ENCODE measurements around the gene C6orf62. TPM values are rescaled to one million over a fixed set of nuclear protein-coding genes. Genes with fewer than 3 reads are reported as not detected.
"Not testable (repeated sequence)": the region's sequence is repeated elsewhere in the genome, so short reads cannot be mapped to it uniquely, and the experiment has no call there.

The C6orf62 gene
- 100 to 1,000 TPM; 110 to 112 TPM for total RNA-seq

DNA sequence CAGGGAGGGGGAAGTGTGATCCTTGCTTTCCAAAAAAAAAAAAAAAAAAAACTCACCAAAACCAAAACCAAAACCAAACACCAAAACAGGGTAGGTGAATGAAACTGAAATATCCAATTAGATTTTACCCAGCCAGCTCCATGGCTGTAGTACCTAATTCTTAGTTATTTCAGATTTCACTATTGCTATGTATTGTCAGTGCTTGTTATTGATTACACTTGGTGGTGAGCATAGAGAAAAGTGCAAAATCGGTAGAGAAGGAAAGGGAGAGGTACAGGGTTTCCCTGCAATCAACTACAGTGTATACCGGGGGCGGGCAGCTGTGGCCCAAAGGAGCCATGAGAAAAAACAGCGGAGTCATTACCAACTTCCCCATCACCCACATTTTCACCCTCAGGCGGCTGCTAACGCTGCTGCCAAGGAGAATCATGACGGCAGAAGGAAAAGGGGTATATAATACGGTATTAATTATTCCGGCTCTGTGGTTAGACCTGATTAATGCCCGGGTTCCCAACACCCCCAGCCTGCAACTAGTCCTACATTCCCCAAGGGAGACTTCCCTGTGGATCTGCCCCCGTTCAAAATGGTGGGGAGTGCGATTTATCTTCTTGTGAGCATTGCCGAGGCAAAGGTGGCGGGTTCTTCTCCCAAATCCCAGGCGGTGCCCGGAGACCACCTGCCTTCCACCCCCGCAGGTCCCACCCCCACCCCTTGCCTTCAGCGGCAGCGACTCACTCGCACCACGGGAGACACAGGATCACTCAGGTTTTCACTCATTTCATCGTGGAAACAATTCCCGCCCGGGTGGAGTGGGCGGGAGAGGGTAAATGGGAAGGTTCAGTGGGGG is at the start of gene C6orf62:
Gene C6orf62 (minus strand): TSS at position 30 of the 847 bp plus-strand sequence. CDS start 486 bp downstream, outside the sequence.
- peaks cover 50% of the 10 kb centered on the region for H3K36me3 Mint-ChIP-seq (ENCODE audit: low read depth)
- H3K4me1 Mint-ChIP-seq (ENCODE audit: low read depth) = peaks cover 42% of the 10 kb centered on the region
- peak; percentile 74 for DNase-seq
- no peaks in the 10 kb centered on the region for H3K9me3 Mint-ChIP-seq
- no peaks in the 10 kb centered on the region for H3K27me3 Mint-ChIP-seq (ENCODE audit: low read depth)
- intact Hi-C loops (cut with micrococcal nuclease) = loop anchor here (5.0 kb wide), 1 partner anchor 1813 kb away; no protein-coding TSS in a partner anchor
- peak within 1 kb of the TSS; percentile 95 for H3K27ac Mint-ChIP-seq
- peak within 1 kb of the TSS; percentile 99 for H3K4me3 Mint-ChIP-seq
- CTCF ChIA-PET = interaction anchor here (0.6 to 2.1 kb wide), 6 partner anchors 13 to 138 kb away, joined by 3 to 11 read pairs (median 6); no protein-coding TSS in a partner anchor

DNA sequence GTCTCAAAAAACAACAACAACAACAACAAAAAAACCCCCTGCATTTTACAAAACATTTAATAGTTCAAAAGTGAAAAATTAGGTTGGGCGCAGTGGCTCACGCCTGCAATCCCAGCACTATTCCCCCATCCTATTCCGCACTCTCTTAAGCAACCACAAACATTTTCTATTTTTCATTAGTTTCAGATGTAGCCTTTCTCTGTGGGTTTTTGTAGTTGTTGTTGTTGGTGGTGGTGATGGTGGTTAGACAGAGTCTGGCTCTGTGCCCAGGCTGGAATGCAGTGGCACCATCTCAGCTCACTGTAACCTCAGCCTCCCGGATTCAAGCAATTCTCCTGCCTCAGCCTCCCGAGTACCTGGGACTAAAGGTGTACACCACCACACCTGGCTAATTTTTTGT is 49.4 kb upstream of the C6orf62 start:
- peaks cover 2% of the 10 kb centered on the region for H3K4me1 Mint-ChIP-seq (ENCODE audit: low read depth)
- H3K27me3 Mint-ChIP-seq (ENCODE audit: low read depth) = no peaks in the 10 kb centered on the region
- no peak overlapping the region for H3K4me3 Mint-ChIP-seq
- no peak overlapping the region for H3K27ac Mint-ChIP-seq
- H3K9me3 Mint-ChIP-seq = no peaks in the 10 kb centered on the region
- intact Hi-C loops (cut with micrococcal nuclease) = no loop called here
- no peaks in the 10 kb centered on the region for H3K36me3 Mint-ChIP-seq (ENCODE audit: low read depth)
- CTCF ChIA-PET = interaction anchor here (5.9 kb wide), 1 partner anchor 189 kb away, joined by 59 read pairs; no protein-coding TSS in a partner anchor
- DNase-seq = no peak

DNA sequence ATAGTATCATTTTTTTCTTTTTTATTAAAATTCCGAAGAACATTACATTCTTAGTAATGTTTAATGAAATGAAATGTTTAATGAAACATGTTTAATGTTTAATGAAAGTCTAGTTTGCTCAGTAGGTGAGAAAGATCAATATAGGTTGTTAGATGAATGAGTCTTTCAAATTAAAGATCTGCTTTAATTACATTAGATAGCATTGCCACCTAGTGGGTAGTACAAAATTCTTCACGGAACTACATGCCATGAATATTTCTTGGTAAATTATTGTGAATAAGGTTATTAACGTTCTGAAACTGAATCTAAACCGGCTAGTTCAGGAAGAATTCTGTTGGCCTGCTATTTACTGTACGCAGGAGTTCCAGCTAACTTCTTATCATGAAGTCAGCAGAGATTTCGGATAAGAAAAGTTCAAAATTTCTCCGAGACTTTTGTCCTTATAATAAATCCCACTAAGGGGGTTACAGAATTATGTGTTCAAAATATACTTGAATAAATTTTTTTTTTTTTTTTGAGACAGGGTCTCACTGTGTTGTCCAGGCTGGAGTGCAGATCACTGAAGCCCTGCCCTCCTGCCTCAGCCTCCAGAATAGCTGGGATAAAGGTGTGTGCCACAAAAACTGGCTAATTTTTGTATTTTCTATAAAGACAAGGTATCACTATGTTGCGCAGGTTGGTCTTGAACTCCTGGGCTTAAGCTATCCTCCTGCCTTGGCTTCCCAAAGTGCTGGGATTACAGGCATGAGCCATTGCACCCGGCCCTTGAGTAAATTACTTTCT is 47.9 kb upstream of the C6orf62 start:
- Mint-ChIP-seq H3K4me3 (no peak overlapping the region), H3K27me3 (ENCODE audit: low read depth) (no peaks in the 10 kb centered on the region), H3K4me1 (ENCODE audit: low read depth) (peaks cover 3% of the 10 kb centered on the region), H3K36me3 (ENCODE audit: low read depth) (no peaks in the 10 kb centered on the region), H3K27ac (no peak overlapping the region), H3K9me3 (no peaks in the 10 kb centered on the region)
- CTCF ChIA-PET = interaction anchor here (0.7 to 5.9 kb wide), 22 partner anchors 10 to 304 kb away, joined by 3 to 59 read pairs (median 3); partner anchors contain the start of gene KIAA0319
- no peak for DNase-seq
- intact Hi-C loops (cut with micrococcal nuclease) = loop anchor here (1.0 to 2.0 kb wide), 8 partner anchors 46 to 484 kb away; no protein-coding TSS in a partner anchor

DNA sequence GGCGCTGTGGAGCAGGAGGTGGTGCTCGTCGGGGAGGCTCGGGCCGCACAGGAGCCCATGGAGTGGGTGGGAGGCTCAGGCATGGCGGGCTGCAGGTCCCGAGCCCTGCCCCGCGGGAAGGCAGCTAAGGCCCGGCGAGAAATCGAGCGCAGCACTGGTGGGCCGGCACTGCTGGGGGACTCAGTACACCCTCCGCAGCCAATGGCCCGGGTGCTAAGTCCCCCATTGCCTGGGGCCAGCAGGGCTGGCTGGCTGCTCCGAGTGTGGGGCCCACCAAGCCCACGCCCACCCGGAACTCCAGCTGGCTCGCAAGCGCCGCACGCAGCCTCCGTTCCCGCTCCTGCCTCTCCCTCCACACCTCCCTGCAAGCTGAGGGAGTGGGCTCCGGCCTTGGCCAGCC is 47.0 kb upstream of the C6orf62 start:
- intact Hi-C loops (cut with micrococcal nuclease) = loop anchor here (1.0 to 2.0 kb wide), 8 partner anchors 45 to 483 kb away; no protein-coding TSS in a partner anchor
- CTCF ChIA-PET = interaction anchor here (0.7 to 5.9 kb wide), 13 partner anchors 10 to 289 kb away, joined by 3 to 59 read pairs (median 3); partner anchors contain the start of gene KIAA0319
- not testable (repeated sequence) for H3K4me3 Mint-ChIP-seq; H3K27ac Mint-ChIP-seq; H3K27me3 Mint-ChIP-seq (ENCODE audit: low read depth); H3K4me1 Mint-ChIP-seq (ENCODE audit: low read depth); H3K36me3 Mint-ChIP-seq (ENCODE audit: low read depth); H3K9me3 Mint-ChIP-seq; DNase-seq

DNA sequence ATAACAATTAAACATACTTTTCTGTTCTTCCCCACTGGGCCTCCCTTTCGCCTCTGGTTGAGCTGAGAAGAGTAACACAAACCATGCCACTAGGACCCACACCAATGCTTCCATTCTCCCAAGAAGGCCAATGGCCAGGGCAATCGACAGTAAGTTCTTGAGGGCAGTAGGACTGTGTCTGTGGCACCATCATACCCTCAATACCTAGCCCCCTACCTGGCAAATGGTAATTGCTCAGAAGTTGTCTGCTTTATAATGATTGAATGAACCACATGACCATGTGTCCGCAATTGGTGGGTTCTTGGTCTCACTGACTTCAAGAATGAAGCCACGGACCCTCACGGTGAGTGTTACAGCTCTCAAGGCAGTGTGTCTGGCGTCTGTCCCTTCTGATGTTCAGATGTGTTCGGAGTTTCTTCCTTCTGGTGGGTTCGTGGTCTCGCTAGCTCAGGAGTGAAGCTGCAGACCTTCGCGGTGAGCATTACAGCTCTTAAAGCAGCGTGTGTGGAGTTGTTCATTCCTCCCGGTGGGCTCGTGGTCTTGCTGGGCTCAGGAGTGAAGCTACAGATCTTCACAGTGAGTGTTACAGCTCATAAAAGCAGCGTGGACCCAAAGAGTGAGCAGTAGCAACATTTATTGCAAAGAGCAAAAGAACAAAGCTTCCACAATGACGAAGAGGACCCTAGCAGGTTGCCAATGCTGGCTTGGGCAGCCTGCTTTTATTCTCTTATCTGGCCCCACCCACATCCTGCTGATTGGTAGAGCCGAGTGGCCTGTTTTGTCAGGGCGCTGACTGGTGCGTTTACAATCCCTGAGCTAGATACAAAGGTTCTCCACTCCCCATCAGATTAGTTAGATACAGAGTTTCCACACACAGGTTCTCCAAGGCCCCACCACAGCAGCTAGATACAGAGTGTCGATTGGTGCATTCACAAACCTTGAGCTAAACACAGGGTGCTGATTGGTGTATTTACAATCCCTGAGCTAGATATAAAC is 46.2 kb upstream of the C6orf62 start:
- H3K9me3 Mint-ChIP-seq; intact Hi-C loops (cut with micrococcal nuclease); DNase-seq; H3K27ac Mint-ChIP-seq; H3K27me3 Mint-ChIP-seq (ENCODE audit: low read depth); H3K4me3 Mint-ChIP-seq; H3K4me1 Mint-ChIP-seq (ENCODE audit: low read depth); H3K36me3 Mint-ChIP-seq (ENCODE audit: low read depth): not testable (repeated sequence)
- CTCF ChIA-PET = interaction anchor here (1.3 to 5.9 kb wide), 7 partner anchors 23 to 289 kb away, joined by 3 to 59 read pairs (median 5); partner anchors contain the start of gene KIAA0319

DNA sequence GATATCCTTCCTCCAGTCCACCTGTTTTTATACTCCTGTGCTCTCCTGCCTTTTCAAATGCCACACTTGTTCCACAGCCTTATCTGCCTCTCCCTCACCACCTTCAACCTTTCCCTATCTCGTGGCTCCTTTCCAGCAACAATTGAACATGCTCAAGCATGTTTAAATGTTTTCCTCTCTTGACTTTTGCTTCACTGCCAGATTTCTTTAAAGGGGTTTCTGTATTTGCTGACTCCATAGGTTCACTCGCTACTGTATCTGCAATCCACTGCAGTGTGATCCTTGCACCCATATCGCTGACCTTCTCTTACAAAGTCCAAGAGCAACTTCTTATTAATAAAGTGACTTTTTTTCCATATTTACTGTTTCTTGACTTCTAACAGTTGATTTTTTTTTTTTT is 44.6 kb upstream of the C6orf62 start:
- no peaks in the 10 kb centered on the region for H3K27me3 Mint-ChIP-seq (ENCODE audit: low read depth)
- intact Hi-C loops (cut with micrococcal nuclease) = no loop called here
- H3K4me3 Mint-ChIP-seq = no peak overlapping the region
- no peaks in the 10 kb centered on the region for H3K9me3 Mint-ChIP-seq
- H3K27ac Mint-ChIP-seq = no peak overlapping the region
- no peaks in the 10 kb centered on the region for H3K36me3 Mint-ChIP-seq (ENCODE audit: low read depth)
- peaks cover 6% of the 10 kb centered on the region for H3K4me1 Mint-ChIP-seq (ENCODE audit: low read depth)
- CTCF ChIA-PET = interaction anchor here (5.9 kb wide), 1 partner anchor 184 kb away, joined by 59 read pairs; no protein-coding TSS in a partner anchor
- DNase-seq = no peak

DNA sequence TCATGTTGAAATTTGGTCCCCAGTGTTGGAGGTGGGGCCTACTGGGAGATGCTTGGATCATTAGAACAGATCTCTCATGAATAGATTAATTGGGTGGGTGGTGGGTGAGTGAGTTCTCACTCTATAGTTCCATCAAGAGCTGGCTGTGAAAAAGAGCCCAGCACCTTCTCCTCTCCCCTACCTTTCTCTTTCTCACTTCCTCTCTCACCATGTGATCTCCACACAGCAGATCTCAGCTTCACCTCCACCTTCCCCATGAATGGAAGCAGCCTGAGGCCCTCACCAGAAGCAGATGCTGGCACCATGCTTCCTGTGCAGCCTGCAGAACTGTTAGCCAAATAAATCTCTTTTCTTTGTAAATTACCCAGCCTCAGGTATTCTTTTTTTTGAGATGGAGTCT is 42.9 kb upstream of the C6orf62 start:
- Mint-ChIP-seq H3K27me3 (ENCODE audit: low read depth) (no peaks in the 10 kb centered on the region), H3K27ac (no peak overlapping the region), H3K9me3 (no peaks in the 10 kb centered on the region), H3K36me3 (ENCODE audit: low read depth) (no peaks in the 10 kb centered on the region), H3K4me3 (no peak overlapping the region), H3K4me1 (ENCODE audit: low read depth) (peaks cover 6% of the 10 kb centered on the region)
- DNase-seq = no peak
- intact Hi-C loops (cut with micrococcal nuclease) = no loop called here
- CTCF ChIA-PET = interaction anchor here (1.0 to 1.5 kb wide), 2 partner anchors 180 to 331 kb away, joined by 3 to 4 read pairs; no protein-coding TSS in a partner anchor

DNA sequence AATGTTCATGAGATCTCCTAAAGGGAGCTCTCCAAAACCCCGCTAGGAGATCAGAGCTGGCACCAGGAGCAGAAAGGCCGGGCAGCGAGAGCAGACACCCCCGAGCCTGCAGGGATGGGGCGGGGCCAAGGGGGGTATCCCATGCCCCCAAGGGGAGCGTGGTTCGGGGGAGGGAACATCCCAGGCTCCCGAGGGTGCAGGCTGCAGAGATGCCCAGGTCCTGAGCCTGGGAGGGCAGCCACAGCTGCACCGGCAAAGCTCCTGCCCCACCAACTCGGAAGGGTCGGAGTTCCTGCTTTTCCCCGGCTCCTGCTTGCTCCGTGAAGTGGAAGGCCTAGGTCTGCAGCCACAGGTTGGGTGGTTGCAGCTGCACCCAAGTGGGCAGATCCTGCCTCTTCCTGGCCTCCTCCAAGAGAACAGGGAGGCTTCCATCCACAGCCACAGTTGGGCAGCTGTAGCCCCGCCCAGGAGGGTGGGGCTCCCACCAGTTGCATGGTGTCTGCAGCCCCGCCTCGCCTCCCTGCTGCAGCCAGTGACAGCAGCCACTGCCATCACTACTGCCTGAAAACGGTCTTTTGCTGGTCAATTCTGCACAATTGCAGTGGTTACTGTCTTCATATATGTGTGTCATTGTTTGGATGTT is 42.4 kb upstream of the C6orf62 start:
- Mint-ChIP-seq H3K4me3 (no peak overlapping the region), H3K27ac (no peak overlapping the region), H3K27me3 (ENCODE audit: low read depth) (no peaks in the 10 kb centered on the region), H3K4me1 (ENCODE audit: low read depth) (peaks cover 6% of the 10 kb centered on the region), H3K36me3 (ENCODE audit: low read depth) (no peaks in the 10 kb centered on the region), H3K9me3 (no peaks in the 10 kb centered on the region)
- CTCF ChIA-PET = interaction anchor here (1.0 to 1.5 kb wide), 2 partner anchors 180 to 331 kb away, joined by 3 to 4 read pairs; no protein-coding TSS in a partner anchor
- no peak for DNase-seq
- intact Hi-C loops (cut with micrococcal nuclease) = no loop called here

DNA sequence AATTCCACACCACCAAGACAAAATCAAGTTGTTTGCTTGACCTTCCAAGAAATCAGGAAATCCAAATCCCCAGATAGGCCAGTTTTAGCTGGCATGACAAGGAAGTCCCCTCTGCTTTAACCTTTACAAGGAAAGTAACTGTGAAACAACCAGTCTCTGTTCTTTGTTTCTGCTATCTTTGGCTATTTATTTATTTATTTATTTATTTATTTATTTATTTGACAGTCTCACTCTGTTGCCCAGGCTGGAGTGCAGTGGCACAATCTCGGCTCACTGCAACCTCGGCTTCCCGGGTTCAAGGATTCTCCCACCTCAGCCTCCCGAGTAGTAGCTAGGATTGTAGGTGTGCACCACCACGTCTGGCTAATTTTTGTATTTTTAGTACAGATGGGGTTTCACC is 41.3 kb upstream of the C6orf62 start:
- H3K9me3 Mint-ChIP-seq = no peaks in the 10 kb centered on the region
- H3K27ac Mint-ChIP-seq = no peak overlapping the region
- CTCF ChIA-PET = no interaction called here
- no peaks in the 10 kb centered on the region for H3K36me3 Mint-ChIP-seq (ENCODE audit: low read depth)
- no peak overlapping the region for H3K4me3 Mint-ChIP-seq
- H3K27me3 Mint-ChIP-seq (ENCODE audit: low read depth) = no peaks in the 10 kb centered on the region
- no peak for DNase-seq
- intact Hi-C loops (cut with micrococcal nuclease) = no loop called here
- peaks cover 6% of the 10 kb centered on the region for H3K4me1 Mint-ChIP-seq (ENCODE audit: low read depth)

DNA sequence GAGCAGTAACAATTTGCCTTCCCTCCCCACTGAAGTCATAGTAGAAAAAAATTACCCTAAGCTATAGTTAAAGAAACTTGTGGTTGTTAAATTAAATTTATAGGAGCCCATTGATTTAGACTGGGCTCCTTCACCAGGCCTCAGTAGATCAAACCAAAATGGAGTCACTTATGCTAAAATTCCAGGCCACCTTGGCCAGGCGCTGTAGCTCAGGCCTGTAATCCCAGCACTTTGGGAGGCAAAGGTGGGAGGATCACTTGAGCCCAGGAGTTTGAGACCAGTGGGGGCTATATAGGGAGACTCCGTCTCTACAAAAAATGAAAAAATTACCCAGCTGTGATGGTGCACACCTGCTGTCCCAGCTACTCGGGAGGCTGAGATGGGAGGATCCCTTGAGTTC is 40.8 kb upstream of the C6orf62 start:
- intact Hi-C loops (cut with micrococcal nuclease) = no loop called here
- Mint-ChIP-seq H3K27me3 (ENCODE audit: low read depth) (no peaks in the 10 kb centered on the region), H3K4me3 (no peak overlapping the region), H3K27ac (no peak overlapping the region), H3K4me1 (ENCODE audit: low read depth) (peaks cover 4% of the 10 kb centered on the region), H3K36me3 (ENCODE audit: low read depth) (no peaks in the 10 kb centered on the region), H3K9me3 (no peaks in the 10 kb centered on the region)
- CTCF ChIA-PET = interaction anchor here (0.7 to 1.2 kb wide), 2 partner anchors 17 to 179 kb away, joined by 4 to 8 read pairs; no protein-coding TSS in a partner anchor
- DNase-seq = no peak

DNA sequence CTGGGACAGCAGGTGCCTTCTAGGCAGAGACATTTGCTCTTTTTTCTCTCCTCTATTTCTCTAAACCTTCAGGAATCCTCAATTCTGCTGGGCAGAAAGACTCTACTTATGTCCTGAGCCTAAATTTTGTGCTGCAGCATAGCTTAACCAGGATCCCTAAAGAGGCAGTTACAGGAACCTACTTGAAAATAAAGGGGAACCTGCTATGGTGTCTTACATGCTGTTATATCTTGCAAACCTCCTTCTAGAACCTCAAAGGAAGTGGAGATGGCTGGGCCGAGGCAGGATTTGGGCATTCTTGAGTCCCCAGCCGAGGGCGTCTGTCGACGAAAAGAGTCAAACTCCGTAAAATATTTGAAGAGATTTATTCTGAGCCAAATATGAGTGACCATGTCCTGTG is 38.7 kb upstream of the C6orf62 start:
- Mint-ChIP-seq H3K27me3 (ENCODE audit: low read depth) (no peaks in the 10 kb centered on the region), H3K9me3 (no peaks in the 10 kb centered on the region), H3K4me3 (no peak overlapping the region), H3K4me1 (ENCODE audit: low read depth) (peaks cover 4% of the 10 kb centered on the region), H3K36me3 (ENCODE audit: low read depth) (no peaks in the 10 kb centered on the region), H3K27ac (no peak overlapping the region)
- no peak for DNase-seq
- CTCF ChIA-PET = interaction anchor here (1.1 kb wide), 1 partner anchor 10 kb away, joined by 3 read pairs; no protein-coding TSS in a partner anchor
- intact Hi-C loops (cut with micrococcal nuclease) = no loop called here
